Skeletal muscle satellite cell (primary cell): ENCODE results near the gene EXO5.
"Not testable (repeated sequence)": the region's sequence is repeated elsewhere in the genome, so short reads cannot be mapped to it uniquely, and the experiment has no call there.

Experiments
- H3K27me3 ChIP-seq: 2 replicates; pipeline ENCODE4 v1.7.0; 2013; ENCODE audit warnings: low read length; ENCODE audit not compliant: control insufficient read depth, insufficient read depth
- H3K36me3 ChIP-seq: 2 replicates; pipeline ENCODE4 v1.7.0; 2013; ENCODE audit warnings: mild to moderate bottlenecking, control low read depth, low read length; ENCODE audit not compliant: insufficient read depth
- H3K4me1 ChIP-seq: 2 replicates; pipeline ENCODE4 v1.7.0; 2013; ENCODE audit warnings: low read length; ENCODE audit not compliant: control insufficient read depth, insufficient read depth
- H3K4me2 ChIP-seq: 2 replicates; pipeline ENCODE4 v1.7.0; 2013; ENCODE audit warnings: mild to moderate bottlenecking, low read length
- H3K4me3 ChIP-seq: 2 replicates; pipeline ENCODE4 v1.7.0; 2013; ENCODE audit warnings: low read length
- H3K9ac ChIP-seq: 2 replicates; pipeline ENCODE4 v1.7.0; 2013; ENCODE audit warnings: mild to moderate bottlenecking, low read depth, low read length, moderate library complexity
- H3K9me3 ChIP-seq: replicated peaks from 2 replicates; pipeline ENCODE4 v1.7.0; 2013; ENCODE audit warnings: mild to moderate bottlenecking, control low read depth, low read length

EXO5 gene

GRCh38 chr1:40507973-40508372 lies 594 bp upstream of the EXO5 start:
- Histone ChIP-seq H3K9me3 (no peaks in the 10 kb centered on the region), H3K4me3 (peak overlapping the region; percentile 92), H3K36me3 (no peaks in the 10 kb centered on the region), H3K4me1 (peaks cover 6% of the 10 kb centered on the region), H3K4me2 (peak overlapping the region; percentile 87), H3K27me3 (no peaks in the 10 kb centered on the region), H3K9ac (peak overlapping the region; percentile 88)

- Histone ChIP-seq H3K9ac (no peak overlapping the region), H3K9me3 (peaks cover 12% of the 10 kb centered on the region), H3K4me1 (no peaks in the 10 kb centered on the region), H3K36me3 (peaks cover 21% of the 10 kb centered on the region), H3K27me3 (no peaks in the 10 kb centered on the region), H3K4me3 (no peak overlapping the region), H3K4me2 (no peak overlapping the region)
Observed at GRCh38 chr1:40519517-40519916, 10.9 kb downstream of the EXO5 start.

- H3K4me1 ChIP-seq, result peaks cover 5% of the 10 kb centered on the region
- H3K4me2 ChIP-seq, result peak overlapping the region; percentile 92
- H3K9ac ChIP-seq, result peak overlapping the region; percentile 74
- no peaks in the 10 kb centered on the region for H3K9me3 ChIP-seq
- peak overlapping the region; percentile 88 for H3K4me3 ChIP-seq
- H3K27me3 ChIP-seq, result no peaks in the 10 kb centered on the region
- no peaks in the 10 kb centered on the region for H3K36me3 ChIP-seq
Observed at GRCh38 chr1:40530735-40531380, 22.3 kb downstream of the EXO5 start.

- Histone ChIP-seq H3K9me3 (no peaks in the 10 kb centered on the region), H3K36me3 (no peaks in the 10 kb centered on the region), H3K4me1 (peaks cover 5% of the 10 kb centered on the region), H3K4me3 (peak within 1 kb of the TSS; percentile 88), H3K27me3 (no peaks in the 10 kb centered on the region), H3K9ac (peak within 1 kb of the TSS; percentile 74), H3K4me2 (peak within 1 kb of the TSS; percentile 92)
Observed at GRCh38 chr1:40531381-40532061, 23.0 kb downstream of the EXO5 start, which contains the start of gene ZNF684. TSS of gene ZNF684 (plus strand) at chr1:40531637. CDS start at chr1:40533167, 1,530 bp downstream.

- Histone ChIP-seq H3K9me3 (no peaks in the 10 kb centered on the region), H3K4me1 (peaks cover 5% of the 10 kb centered on the region), H3K4me2 (peak overlapping the region; percentile 92), H3K4me3 (peak overlapping the region; percentile 88), H3K27me3 (no peaks in the 10 kb centered on the region), H3K9ac (peak overlapping the region; percentile 74), H3K36me3 (no peaks in the 10 kb centered on the region)
Observed at GRCh38 chr1:40532062-40532389, 23.5 kb downstream of the EXO5 start.

- peaks cover 5% of the 10 kb centered on the region for H3K4me1 ChIP-seq
- no peaks in the 10 kb centered on the region for H3K36me3 ChIP-seq
- peak overlapping the region; percentile 88 for H3K4me3 ChIP-seq
- H3K9ac ChIP-seq, result no peak overlapping the region
- H3K9me3 ChIP-seq, result no peaks in the 10 kb centered on the region
- H3K4me2 ChIP-seq, result peak overlapping the region; percentile 92
- H3K27me3 ChIP-seq, result no peaks in the 10 kb centered on the region
Observed at GRCh38 chr1:40532844-40533424, 24.4 kb downstream of the EXO5 start.

- Histone ChIP-seq H3K27me3 (no peaks in the 10 kb centered on the region), H3K4me1 (peaks cover 5% of the 10 kb centered on the region), H3K4me3 (no peak overlapping the region), H3K36me3 (no peaks in the 10 kb centered on the region), H3K9ac (no peak overlapping the region), H3K4me2 (no peak overlapping the region), H3K9me3 (no peaks in the 10 kb centered on the region)
Observed at GRCh38 chr1:40534589-40534988, 26.0 kb downstream of the EXO5 start.

- Histone ChIP-seq H3K36me3 (no peaks in the 10 kb centered on the region), H3K4me3 (no peak overlapping the region), H3K9me3 (no peaks in the 10 kb centered on the region), H3K4me1 (peaks cover 5% of the 10 kb centered on the region), H3K9ac (no peak overlapping the region), H3K4me2 (no peak overlapping the region), H3K27me3 (no peaks in the 10 kb centered on the region)
Observed at GRCh38 chr1:40535732-40536131, 27.2 kb downstream of the EXO5 start.

- no peak overlapping the region for H3K9ac ChIP-seq
- no peak overlapping the region for H3K4me3 ChIP-seq
- no peaks in the 10 kb centered on the region for H3K9me3 ChIP-seq
- H3K4me2 ChIP-seq, result no peak overlapping the region
- H3K27me3 ChIP-seq, result no peaks in the 10 kb centered on the region
- no peaks in the 10 kb centered on the region for H3K4me1 ChIP-seq
- peaks cover 3% of the 10 kb centered on the region for H3K36me3 ChIP-seq
Observed at GRCh38 chr1:40539338-40539737, 30.8 kb downstream of the EXO5 start.

- H3K27me3 ChIP-seq, result no peaks in the 10 kb centered on the region
- H3K4me2 ChIP-seq, result no peak overlapping the region
- no peaks in the 10 kb centered on the region for H3K4me1 ChIP-seq
- H3K4me3 ChIP-seq, result no peak overlapping the region
- H3K36me3 ChIP-seq, result peaks cover 13% of the 10 kb centered on the region
- peaks cover 8% of the 10 kb centered on the region for H3K9me3 ChIP-seq
- no peak overlapping the region for H3K9ac ChIP-seq
Observed at GRCh38 chr1:40546957-40547356, 38.4 kb downstream of the EXO5 start.

GRCh38 chr1:40553017-40553416 lies 44.5 kb downstream of the EXO5 start:
- Histone ChIP-seq H3K36me3 (no peaks in the 10 kb centered on the region), H3K4me1 (no peaks in the 10 kb centered on the region), H3K9me3 (no peaks in the 10 kb centered on the region), H3K27me3 (no peaks in the 10 kb centered on the region), H3K4me3 (no peak overlapping the region), H3K9ac (no peak overlapping the region), H3K4me2 (no peak overlapping the region)

- H3K36me3 ChIP-seq, H3K4me2 ChIP-seq: not testable (repeated sequence)
Observed at GRCh38 chr1:40554807-40555206, 46.2 kb downstream of the EXO5 start.

More at GRCh38 chr1:40554807-40555206, 46.2 kb downstream of the EXO5 start:
- not testable (repeated sequence) for H3K9ac ChIP-seq, H3K9me3 ChIP-seq, H3K4me1 ChIP-seq, H3K27me3 ChIP-seq, H3K4me3 ChIP-seq
